SU-DHL-6 (cell line): ENCODE data around the gene EPHA3.

ENCODE experiments used
- CTCF ChIP-seq: fragments of 200-600 bp; sonication (generic); IDR thresholded peaks from one replicate; pipeline ENCODE4 v1.5.1; 2017; ENCODE audit warnings: antibody characterized with exemption, mild to moderate bottlenecking, low read length, moderate library complexity; ENCODE audit not compliant: insufficient read depth, poor library complexity, severe bottlenecking
- EZH2phosphoT487 ChIP-seq: fragments of 200-600 bp; sonication (generic), shearing (Covaris generic); conservative IDR thresholded peaks from 2 replicates; pipeline ENCODE4 v1.6.1; 2018; ENCODE audit warnings: mild to moderate bottlenecking, antibody characterized with exemption, low read length, moderate library complexity, mixed read lengths

- no peak for TF ChIP-seq CTCF
- TF ChIP-seq EZH2phosphoT487: no peak
These were observed 268.0 kb downstream of the EPHA3 start for GRCh38 chr3:89375451-89375850.
